Measurements from ENCODE around the gene EXO1. TPM values are rescaled to one million over a fixed set of nuclear protein-coding genes. Genes with fewer than 3 reads are reported as not detected.

Gene EXO1
- total RNA-seq, 1 donor from 2014 or later: 3.8 TPM

GRCh38 chr1:241881440-241881839 is 33.4 kb downstream of the EXO1 start:
- H3K27ac Mint-ChIP-seq (ENCODE audit: unreplicated experiment): no peak overlapping the region
- no peaks in the 10 kb centered on the region for H3K27me3 Mint-ChIP-seq (ENCODE audit: low read depth)
- H3K9me3 Mint-ChIP-seq (ENCODE audit: low read depth): no peaks in the 10 kb centered on the region
- DNase-seq (ENCODE audit: low spot score): no peak
- no peak overlapping the region for H3K4me3 Mint-ChIP-seq (ENCODE audit: unreplicated experiment)
- H3K36me3 Mint-ChIP-seq (ENCODE audit: low read depth): no peaks in the 10 kb centered on the region
- TF ChIP-seq, protein P1, sequence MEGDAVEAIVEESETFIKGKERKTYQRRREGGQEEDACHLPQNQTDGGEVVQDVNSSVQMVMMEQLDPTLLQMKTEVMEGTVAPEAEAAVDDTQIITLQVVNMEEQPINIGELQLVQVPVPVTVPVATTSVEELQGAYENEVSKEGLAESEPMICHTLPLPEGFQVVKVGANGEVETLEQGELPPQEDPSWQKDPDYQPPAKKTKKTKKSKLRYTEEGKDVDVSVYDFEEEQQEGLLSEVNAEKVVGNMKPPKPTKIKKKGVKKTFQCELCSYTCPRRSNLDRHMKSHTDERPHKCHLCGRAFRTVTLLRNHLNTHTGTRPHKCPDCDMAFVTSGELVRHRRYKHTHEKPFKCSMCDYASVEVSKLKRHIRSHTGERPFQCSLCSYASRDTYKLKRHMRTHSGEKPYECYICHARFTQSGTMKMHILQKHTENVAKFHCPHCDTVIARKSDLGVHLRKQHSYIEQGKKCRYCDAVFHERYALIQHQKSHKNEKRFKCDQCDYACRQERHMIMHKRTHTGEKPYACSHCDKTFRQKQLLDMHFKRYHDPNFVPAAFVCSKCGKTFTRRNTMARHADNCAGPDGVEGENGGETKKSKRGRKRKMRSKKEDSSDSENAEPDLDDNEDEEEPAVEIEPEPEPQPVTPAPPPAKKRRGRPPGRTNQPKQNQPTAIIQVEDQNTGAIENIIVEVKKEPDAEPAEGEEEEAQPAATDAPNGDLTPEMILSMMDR (IDR thresholded peaks at IDR 0.05): no peak
- H3K4me1 Mint-ChIP-seq (ENCODE audit: low read depth): no peaks in the 10 kb centered on the region

- DNase-seq (ENCODE audit: low spot score): no peak
- H3K9me3 Mint-ChIP-seq (ENCODE audit: low read depth): no peaks in the 10 kb centered on the region
- no peaks in the 10 kb centered on the region for H3K36me3 Mint-ChIP-seq (ENCODE audit: low read depth)
- no peaks in the 10 kb centered on the region for H3K27me3 Mint-ChIP-seq (ENCODE audit: low read depth)
- no peak overlapping the region for H3K4me3 Mint-ChIP-seq (ENCODE audit: unreplicated experiment)
- no peaks in the 10 kb centered on the region for H3K4me1 Mint-ChIP-seq (ENCODE audit: low read depth)
- TF ChIP-seq, protein P1 (IDR thresholded peaks at IDR 0.05): no peak
- H3K27ac Mint-ChIP-seq (ENCODE audit: unreplicated experiment): no peak overlapping the region
These were observed 35.2 kb downstream of the EXO1 start for GRCh38 chr1:241883159-241883558.

GRCh38 chr1:241888232-241888631 is 40.2 kb downstream of the EXO1 start:
- Mint-ChIP-seq H3K27ac (ENCODE audit: unreplicated experiment) (no peak overlapping the region), H3K4me1 (ENCODE audit: low read depth) (no peaks in the 10 kb centered on the region), H3K4me3 (ENCODE audit: unreplicated experiment) (no peak overlapping the region), H3K27me3 (ENCODE audit: low read depth) (no peaks in the 10 kb centered on the region), H3K36me3 (ENCODE audit: low read depth) (no peaks in the 10 kb centered on the region), H3K9me3 (ENCODE audit: low read depth) (no peaks in the 10 kb centered on the region)
- DNase-seq (ENCODE audit: low spot score): no peak
- TF ChIP-seq, protein P1 (IDR thresholded peaks at IDR 0.05): no peak

- Mint-ChIP-seq H3K9me3 (ENCODE audit: low read depth) (no peaks in the 10 kb centered on the region), H3K4me1 (ENCODE audit: low read depth) (no peaks in the 10 kb centered on the region), H3K27me3 (ENCODE audit: low read depth) (no peaks in the 10 kb centered on the region), H3K27ac (ENCODE audit: unreplicated experiment) (no peak overlapping the region), H3K4me3 (ENCODE audit: unreplicated experiment) (no peak overlapping the region), H3K36me3 (ENCODE audit: low read depth) (no peaks in the 10 kb centered on the region)
- DNase-seq (ENCODE audit: low spot score): no peak
- TF ChIP-seq, protein P1 (IDR thresholded peaks at IDR 0.05): no peak
These were observed 43.3 kb downstream of the EXO1 start for GRCh38 chr1:241891296-241891695.

DNA sequence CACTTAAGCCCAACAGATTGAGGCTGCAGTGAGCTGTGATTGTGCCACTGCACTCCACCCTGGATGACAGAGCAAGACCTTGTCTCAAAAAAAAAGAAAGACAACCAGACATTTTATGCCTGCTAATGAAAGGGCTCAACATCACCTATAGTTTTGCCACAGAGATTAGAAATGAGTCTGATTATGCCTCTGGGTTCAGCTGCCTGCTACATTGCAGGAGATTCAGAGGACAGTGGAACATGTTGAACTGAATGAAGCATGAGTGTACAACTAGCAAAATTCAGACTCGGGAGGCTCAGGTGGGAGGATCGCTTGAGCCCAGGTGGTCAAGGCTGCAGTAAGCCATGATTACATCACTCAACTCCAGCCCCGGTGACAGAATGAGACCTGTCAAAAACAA is 46.0 kb downstream of the EXO1 start:
- Mint-ChIP-seq H3K4me3 (ENCODE audit: unreplicated experiment) (no peak overlapping the region), H3K27ac (ENCODE audit: unreplicated experiment) (no peak overlapping the region), H3K27me3 (ENCODE audit: low read depth) (no peaks in the 10 kb centered on the region), H3K4me1 (ENCODE audit: low read depth) (no peaks in the 10 kb centered on the region), H3K9me3 (ENCODE audit: low read depth) (no peaks in the 10 kb centered on the region), H3K36me3 (ENCODE audit: low read depth) (no peaks in the 10 kb centered on the region)
- TF ChIP-seq, protein P1 (IDR thresholded peaks at IDR 0.05): no peak
- no peak for DNase-seq (ENCODE audit: low spot score)
